GM12891 (cell line): ENCODE results near the gene ZNF175.

Experiments used
- PAX5 ChIP-seq: IDR thresholded peaks from 2 replicates; pipeline ENCODE4 v1.6.1; 2011; ENCODE audit warnings: low read length, moderate library complexity, mild to moderate bottlenecking; ENCODE audit not compliant: insufficient read depth, severe bottlenecking
- POLR2A ChIP-seq: IDR thresholded peaks from 2 replicates; pipeline ENCODE4 v1.6.1; 2011; ENCODE audit warnings: low read depth, low read length, control low read depth
- POLR2AphosphoS5 ChIP-seq: IDR thresholded peaks from 2 replicates; pipeline ENCODE4 v1.6.1; 2011; ENCODE audit warnings: low read depth, low read length, control low read depth
- POU2F2 ChIP-seq: IDR thresholded peaks from 2 replicates; pipeline ENCODE4 v1.6.1; 2011; ENCODE audit warnings: low read depth, mild to moderate bottlenecking, control low read depth, low read length, moderate library complexity
- SPI1 ChIP-seq: IDR thresholded peaks from 2 replicates; pipeline ENCODE4 v1.6.1; 2011; ENCODE audit warnings: low read depth, low read length, control low read depth
- TAF1 ChIP-seq: IDR thresholded peaks from 2 replicates; pipeline ENCODE4 v1.6.1; 2011; ENCODE audit warnings: low read depth, low read length, control low read depth

GRCh38 chr19:51607920-51608562 is 37.0 kb downstream of the ZNF175 start:
- no peak for TF ChIP-seq POLR2A
- TF ChIP-seq POLR2AphosphoS5: no peak
- TF ChIP-seq TAF1: no peak
- TF ChIP-seq SPI1: 0 out of 2 replicates have a peak, but pooled peaks have one; percentile 1
- no peak for TF ChIP-seq PAX5
- no peak for TF ChIP-seq POU2F2
